GM13977 (cell line): Measurements from ENCODE around the gene C4A.

Experiments used
- DNase-seq: peaks from one replicate; pipeline ENCODE4 v3.0.0; 2012; ENCODE audit warnings: low spot score
- in situ Hi-C: fragments of 300-500 bp; cut with MboI; formaldehyde crosslinking; loops from one replicate; pipeline ENCODE4 v1.12.0; 2022; ENCODE audit warnings: low sequenced_read_pairs, low pct_unique_long_range_greater_than_20kb, mixed read lengths, inconsistent platforms; ENCODE audit not compliant: unreplicated experiment
- TF ChIP-seq, protein P1 (sequence below): IDR thresholded peaks from 2 replicates; pipeline ENCODE4 v1.5.1; 2012; ENCODE audit warnings: mild to moderate bottlenecking, control low read depth; ENCODE audit not compliant: insufficient read depth; ENCODE audit errors: extremely low read depth, missing control alignments

C4A gene

DNA sequence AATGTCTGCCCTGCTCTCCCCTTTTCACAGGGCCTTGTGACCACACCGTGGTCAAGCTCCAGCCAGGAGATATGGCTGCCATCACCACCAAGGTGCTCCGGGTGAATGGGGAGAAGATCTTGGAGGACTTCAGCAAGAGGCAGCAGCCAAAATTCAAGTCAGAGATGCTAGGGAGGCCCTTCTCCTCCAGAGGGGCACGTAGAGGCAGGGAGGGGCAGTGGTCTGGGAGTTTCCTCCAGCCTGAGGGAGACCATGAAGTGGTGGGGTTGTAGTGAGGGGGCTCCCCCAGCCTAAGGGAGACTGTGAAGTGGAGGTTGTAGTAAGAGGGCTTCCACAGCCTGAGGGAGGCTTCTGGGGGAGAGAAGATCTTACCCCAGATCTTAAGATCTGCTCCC is 13.9 kb upstream of the C4A start:
- in situ Hi-C loops = no loop called here
- TF ChIP-seq, protein P1, sequence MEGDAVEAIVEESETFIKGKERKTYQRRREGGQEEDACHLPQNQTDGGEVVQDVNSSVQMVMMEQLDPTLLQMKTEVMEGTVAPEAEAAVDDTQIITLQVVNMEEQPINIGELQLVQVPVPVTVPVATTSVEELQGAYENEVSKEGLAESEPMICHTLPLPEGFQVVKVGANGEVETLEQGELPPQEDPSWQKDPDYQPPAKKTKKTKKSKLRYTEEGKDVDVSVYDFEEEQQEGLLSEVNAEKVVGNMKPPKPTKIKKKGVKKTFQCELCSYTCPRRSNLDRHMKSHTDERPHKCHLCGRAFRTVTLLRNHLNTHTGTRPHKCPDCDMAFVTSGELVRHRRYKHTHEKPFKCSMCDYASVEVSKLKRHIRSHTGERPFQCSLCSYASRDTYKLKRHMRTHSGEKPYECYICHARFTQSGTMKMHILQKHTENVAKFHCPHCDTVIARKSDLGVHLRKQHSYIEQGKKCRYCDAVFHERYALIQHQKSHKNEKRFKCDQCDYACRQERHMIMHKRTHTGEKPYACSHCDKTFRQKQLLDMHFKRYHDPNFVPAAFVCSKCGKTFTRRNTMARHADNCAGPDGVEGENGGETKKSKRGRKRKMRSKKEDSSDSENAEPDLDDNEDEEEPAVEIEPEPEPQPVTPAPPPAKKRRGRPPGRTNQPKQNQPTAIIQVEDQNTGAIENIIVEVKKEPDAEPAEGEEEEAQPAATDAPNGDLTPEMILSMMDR = no peak
- no peak for DNase-seq

DNA sequence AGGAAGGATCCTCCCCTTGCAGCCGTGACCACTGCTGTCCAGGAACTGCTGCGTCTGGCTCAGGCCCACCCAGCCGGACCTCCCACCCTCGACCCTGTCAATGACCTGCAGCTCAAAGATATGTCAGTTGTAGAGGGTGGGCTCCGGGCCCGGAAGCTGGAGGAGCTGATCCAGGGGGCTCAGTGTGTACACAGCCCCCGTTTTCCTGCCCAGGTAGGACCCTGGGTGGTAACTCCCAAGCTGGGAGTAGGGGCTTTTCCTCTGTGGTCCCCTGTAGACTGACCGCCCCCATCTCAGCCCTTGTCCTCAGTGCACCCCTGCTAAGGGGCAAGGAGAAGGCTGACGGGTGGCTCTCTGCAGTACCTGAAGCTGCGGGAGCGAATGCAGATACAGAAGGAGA is 13.5 kb upstream of the C4A start:
- in situ Hi-C loops = no loop called here
- TF ChIP-seq, protein P1 = no peak

DNA sequence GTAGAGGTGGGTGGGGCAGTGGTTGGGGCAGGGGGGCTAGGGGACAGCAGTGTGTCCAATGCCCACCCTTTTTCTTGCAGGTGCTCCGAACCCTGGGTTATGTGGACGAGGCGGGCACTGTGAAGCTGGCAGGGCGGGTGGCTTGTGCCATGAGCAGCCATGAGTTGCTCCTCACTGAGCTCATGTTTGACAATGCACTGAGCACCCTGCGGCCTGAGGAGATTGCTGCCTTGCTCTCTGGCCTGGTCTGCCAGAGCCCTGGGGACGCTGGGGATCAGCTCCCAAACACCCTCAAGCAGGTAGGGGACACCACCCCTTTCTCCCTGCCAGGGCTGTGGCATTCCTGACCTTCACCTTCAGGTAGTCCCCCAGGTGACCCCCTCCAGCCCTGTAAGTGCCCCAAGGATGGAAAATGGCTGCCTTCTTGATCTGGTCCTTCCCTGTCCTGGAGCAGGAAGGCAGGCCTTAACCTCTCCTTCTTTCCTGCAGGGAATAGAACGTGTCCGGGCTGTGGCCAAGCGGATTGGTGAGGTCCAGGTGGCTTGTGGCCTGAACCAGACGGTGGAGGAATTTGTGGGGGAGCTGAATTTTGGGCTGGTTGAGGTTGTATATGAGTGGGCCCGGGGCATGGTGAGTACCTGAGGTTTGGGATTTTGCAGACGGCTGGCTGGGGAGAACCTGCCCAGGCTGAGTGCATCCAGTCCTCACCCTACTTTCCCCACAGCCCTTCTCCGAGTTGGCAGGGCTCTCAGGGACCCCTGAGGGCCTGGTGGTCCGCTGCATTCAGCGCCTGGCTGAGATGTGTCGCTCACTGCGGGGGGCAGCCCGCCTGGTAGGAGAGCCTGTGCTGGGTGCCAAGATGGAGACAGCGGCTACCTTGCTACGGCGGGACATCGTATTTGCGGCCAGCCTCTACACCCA is 12.8 kb upstream of the C4A start:
- no peak for DNase-seq
- in situ Hi-C loops = no loop called here
- TF ChIP-seq, protein P1 = no peak

More for the DNA sequence above, 13.5 kb upstream of the C4A start:
- no peak for DNase-seq

DNA sequence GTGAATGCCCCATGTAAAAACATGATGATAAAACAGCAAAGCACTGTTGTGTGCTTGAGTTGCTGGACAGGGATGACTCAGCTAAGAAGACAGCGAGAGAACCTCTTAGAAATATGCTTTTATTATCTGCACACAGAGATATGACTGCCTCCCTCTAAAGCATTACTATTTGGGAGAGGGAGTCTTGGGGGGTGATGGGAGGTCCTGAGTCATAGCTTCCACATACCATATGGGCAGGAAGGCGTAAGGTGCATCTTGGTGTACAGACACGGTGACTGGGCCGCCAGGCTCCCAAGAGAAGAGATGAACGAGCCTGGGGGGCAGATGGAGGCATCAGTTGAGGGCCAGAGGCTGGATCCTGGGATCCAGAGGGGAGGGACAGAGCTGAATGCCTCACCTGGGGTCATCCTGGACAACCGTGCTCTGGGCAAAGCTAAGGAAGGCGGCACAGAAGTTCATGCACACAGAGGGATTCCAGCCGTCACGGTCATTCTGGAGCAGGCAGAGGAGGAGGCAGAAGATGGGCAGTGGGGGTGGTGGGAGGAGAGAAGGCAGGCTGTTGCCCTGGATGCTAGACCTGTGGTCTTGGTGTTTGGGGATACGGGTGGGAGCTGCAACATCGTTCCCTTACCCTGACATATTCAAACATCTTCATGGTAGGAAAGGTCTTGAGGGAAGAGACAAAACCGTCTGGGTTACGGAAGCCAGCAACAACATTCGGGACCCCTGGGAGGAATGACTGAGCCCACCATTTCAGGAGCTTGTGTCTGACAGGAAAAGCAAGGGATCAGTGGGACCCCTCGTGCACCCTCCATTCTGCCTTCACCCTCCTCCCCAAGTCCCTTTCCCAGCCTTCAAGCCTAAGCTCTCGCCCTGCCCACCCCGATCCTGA is 11.9 kb upstream of the C4A start:
- TF ChIP-seq, protein P1 = no peak
- DNase-seq = no peak
- in situ Hi-C loops = no loop called here

DNA sequence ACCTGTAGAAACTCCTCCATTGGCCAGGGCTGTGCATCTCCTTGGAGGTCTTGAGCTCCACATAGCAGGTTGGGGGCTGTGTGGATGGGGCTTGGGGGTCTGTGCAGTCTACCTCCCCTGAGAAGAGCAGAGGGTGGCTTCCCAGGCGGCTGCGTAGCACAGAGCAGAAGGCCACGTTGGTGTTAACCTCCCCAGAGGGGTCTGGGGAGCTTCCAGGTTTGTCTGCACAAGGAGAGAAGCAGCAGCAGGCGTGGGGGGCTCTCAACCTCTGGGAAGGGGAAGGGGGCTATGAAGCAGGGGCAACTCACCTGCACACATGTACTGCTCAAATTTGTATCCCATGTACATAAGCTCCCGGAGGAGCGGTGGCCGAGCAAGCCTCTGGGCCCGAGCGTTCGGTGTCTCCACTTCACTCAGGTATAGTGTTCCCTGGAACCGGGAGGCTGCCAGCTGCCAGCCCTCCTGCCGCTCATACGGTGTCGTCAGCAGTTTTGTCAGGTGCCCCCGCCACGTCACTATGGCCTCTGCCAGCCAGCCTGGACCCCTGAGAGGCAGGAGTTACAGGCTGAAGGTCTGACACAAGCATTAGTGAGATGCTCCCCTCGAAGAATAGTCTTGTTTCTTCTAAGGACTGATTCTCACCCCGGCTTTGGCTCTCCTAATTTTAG is 11.1 kb upstream of the C4A start:
- TF ChIP-seq, protein P1 = no peak
- in situ Hi-C loops = no loop called here
- no peak for DNase-seq
